NB4 (cell line): ENCODE measurements around the gene TTC8.
"Not testable (repeated sequence)": the region's sequence is repeated elsewhere in the genome, so short reads cannot be mapped to it uniquely, and the experiment has no call there.

Source experiments
- DNase-seq: peaks from one replicate; pipeline ENCODE4 v3.0.0; 2010; ENCODE audit warnings: low read depth
- H3K4me3 ChIP-seq: one replicate; pipeline ENCODE4 v1.5.1; 2011; ENCODE audit warnings: mild to moderate bottlenecking, low read depth, low read length, moderate library complexity
- MYC ChIP-seq: IDR thresholded peaks from 2 replicates; pipeline ENCODE4 v1.6.1; 2011; ENCODE audit warnings: low read depth, low read length
- POLR2A ChIP-seq: IDR thresholded peaks from 2 replicates; pipeline ENCODE4 v1.6.1; 2011; ENCODE audit warnings: mild to moderate bottlenecking; ENCODE audit not compliant: insufficient read length; ENCODE audit errors: extremely low read depth
- TF ChIP-seq, protein P1 (sequence below): IDR thresholded peaks from one replicate; pipeline ENCODE4 v1.5.1; 2012; ENCODE audit warnings: low read depth, low read length
- TF ChIP-seq, protein P2 (sequence below): IDR thresholded peaks from 2 replicates; pipeline ENCODE4 v1.6.1; 2011; ENCODE audit warnings: low read depth, low read length

TTC8 gene

DNA sequence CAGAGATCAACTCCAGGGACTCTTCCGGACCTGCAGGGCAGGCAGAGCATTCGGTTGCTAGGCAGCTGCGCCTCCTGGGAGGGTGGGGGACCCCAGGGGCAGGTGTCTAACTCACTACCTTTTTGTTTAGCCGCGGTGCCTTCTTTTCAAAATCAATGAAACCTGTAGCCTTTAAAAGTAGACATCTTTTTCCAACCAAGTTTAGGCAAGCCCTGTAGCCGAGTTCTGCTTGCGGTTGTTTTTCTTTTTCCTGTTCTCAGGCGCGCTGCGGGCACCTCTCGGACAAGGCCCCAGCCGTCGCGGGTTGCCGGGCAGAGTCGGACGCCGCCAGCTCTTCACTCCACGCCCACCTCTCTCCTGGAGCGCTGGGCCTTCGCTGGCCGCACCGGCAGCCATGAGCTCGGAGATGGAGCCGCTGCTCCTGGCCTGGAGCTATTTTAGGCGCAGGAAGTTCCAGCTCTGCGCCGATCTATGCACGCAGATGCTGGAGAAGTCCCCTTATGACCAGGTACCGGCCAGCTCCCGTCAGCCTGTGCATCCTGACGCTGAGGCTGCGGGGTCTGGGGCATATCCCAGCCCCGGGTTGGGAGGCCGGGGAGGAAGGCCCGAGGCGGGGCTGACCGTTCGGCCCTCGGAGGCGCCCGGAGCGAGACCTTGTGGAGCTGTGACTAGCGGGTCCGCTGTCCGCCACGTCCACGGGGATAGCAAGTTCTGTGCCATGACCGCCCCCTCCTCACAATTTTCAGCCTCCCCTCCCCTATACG, at the start of gene TTC8:
TSS of gene TTC8 (plus strand) at position 338 of the 764 bp plus-strand sequence. CDS start at position 395, 57 bp downstream.
- peak; percentile 89 for DNase-seq
- H3K4me3 ChIP-seq: peak within 1 kb of the TSS; percentile 83
- TF ChIP-seq, protein P1, sequence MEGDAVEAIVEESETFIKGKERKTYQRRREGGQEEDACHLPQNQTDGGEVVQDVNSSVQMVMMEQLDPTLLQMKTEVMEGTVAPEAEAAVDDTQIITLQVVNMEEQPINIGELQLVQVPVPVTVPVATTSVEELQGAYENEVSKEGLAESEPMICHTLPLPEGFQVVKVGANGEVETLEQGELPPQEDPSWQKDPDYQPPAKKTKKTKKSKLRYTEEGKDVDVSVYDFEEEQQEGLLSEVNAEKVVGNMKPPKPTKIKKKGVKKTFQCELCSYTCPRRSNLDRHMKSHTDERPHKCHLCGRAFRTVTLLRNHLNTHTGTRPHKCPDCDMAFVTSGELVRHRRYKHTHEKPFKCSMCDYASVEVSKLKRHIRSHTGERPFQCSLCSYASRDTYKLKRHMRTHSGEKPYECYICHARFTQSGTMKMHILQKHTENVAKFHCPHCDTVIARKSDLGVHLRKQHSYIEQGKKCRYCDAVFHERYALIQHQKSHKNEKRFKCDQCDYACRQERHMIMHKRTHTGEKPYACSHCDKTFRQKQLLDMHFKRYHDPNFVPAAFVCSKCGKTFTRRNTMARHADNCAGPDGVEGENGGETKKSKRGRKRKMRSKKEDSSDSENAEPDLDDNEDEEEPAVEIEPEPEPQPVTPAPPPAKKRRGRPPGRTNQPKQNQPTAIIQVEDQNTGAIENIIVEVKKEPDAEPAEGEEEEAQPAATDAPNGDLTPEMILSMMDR: no peak
- TF ChIP-seq MYC: no peak
- peak; percentile 76 for TF ChIP-seq POLR2A
- TF ChIP-seq, protein P2, sequence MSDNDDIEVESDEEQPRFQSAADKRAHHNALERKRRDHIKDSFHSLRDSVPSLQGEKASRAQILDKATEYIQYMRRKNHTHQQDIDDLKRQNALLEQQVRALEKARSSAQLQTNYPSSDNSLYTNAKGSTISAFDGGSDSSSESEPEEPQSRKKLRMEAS: peak; percentile 74

DNA sequence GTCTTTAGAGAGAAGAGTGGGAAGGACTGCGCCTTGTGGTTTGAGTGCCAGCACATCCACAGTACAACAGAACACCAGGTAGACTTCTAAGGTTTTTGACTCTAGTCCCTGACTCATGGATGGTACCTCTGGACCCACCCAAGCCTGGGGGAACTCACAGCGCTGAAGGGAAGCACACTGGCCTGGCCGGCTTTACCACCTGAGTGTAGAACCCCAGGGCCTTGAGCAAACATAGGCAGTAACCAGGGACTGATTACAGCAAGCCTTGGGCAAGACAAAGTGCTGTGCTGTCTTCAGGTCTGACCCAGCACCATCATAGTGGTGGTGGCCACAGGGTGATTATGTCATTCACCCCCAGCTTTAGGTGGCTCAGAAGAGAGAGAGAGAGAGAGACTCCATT, 48.9 kb upstream of the TTC8 start:
- H3K4me3 ChIP-seq: no peak overlapping the region
- TF ChIP-seq, protein P1: no peak
- TF ChIP-seq, protein P2: no peak
- TF ChIP-seq MYC: no peak
- TF ChIP-seq POLR2A: no peak
- DNase-seq: no peak

DNA sequence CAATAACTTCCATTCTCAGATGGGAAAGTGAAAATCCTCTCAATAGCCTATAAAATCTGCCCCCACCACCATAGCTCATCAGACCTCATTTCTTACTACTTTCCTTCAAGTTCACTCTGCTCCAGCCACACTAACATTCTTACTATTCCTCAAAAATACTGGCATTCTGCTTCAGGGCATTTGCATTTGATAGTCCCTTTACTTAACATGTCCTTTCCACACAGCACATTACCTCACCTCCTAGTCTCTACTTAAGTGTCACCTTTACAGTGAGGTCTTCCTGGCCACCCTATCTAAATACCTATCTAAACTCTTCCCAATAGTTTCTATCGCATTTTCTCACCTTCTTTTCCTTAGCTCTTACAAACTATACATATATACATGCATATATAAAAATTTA, 38.5 kb upstream of the TTC8 start:
- H3K4me3 ChIP-seq: no peak overlapping the region
- no peak for DNase-seq
- TF ChIP-seq MYC: no peak
- TF ChIP-seq POLR2A: no peak
- TF ChIP-seq, protein P1: no peak

DNA sequence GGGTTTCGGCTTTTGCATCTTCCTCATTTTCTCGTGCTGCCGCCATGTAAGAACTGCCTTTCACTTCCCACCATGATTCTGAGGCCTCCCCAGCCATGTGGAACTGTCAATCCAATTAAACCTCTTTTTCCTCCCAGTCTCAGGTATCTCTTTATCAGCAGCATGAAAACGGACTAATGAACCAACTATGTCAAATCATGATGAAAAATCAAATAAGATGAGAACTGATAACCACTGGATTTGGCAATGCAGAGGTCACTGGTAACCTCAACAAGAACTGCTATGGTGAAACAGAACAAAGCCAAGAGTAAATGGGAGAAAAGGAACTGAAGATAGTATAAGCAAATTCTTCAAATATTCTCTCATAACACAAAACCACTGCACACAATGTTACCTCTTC, 37.7 kb upstream of the TTC8 start:
- DNase-seq: no peak
- no peak for TF ChIP-seq POLR2A
- TF ChIP-seq, protein P2: no peak
- no peak for TF ChIP-seq MYC
- TF ChIP-seq, protein P1: no peak
- H3K4me3 ChIP-seq: no peak overlapping the region

DNA sequence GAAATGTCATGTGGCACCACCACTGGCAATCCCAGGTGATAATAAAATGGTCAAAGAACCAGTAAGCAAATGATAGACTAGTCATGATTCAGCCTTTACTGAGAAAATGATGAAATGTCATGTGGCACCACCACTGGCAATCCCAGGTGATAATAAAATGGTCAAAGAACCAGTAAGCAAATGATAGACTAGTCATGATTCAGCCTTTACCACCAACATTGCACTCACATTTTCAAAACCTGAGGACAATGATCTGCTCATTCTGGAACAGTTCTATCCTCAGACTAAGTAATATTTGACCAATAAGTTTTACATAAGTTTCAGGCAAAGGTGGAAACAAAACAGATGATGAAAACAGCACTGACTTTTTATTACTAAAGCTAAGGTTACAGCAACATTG, 34.9 kb upstream of the TTC8 start:
- H3K4me3 ChIP-seq, DNase-seq: not testable (repeated sequence)

DNA sequence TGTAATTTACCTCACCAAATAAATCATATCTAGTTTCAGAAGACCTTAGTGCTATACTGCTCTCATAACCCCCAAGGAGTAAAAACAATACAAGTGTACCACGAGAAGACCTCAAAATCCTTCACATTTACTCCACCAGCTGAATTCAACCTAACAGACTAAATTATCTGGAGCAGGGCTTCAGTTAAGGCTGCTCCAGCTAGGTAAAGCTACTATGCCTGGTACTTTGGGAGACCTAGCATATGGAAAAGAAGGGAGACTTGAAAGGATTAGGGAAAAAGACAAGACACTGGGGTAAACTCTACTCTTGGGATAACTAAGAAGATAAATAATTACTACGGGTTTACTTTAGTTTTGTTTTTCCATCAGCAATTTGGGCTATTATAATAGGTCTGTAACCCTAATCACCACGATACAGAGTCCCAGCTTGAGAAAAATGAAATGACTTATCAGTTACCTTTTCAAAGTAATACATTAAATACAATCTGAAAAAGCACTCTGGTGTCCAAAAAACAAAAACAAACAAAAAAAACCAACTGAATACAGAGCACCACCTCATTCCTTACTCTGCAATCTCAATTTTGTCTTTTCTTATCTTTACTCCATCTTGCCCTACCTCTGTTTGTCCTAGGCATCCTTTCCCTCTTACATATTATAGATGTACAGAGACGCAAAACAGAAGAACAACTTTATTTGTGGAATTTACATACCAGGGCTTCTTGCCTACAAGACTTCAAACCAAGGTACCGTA, 33.8 kb upstream of the TTC8 start:
- H3K4me3 ChIP-seq: no peak overlapping the region
- DNase-seq: no peak
- TF ChIP-seq, protein P2: no peak
- TF ChIP-seq, protein P1: no peak
- TF ChIP-seq MYC: no peak
- TF ChIP-seq POLR2A: no peak
